HepG2 (cell line): ENCODE data around the gene ELL. TPM values are rescaled to one million over a fixed set of nuclear protein-coding genes. Genes with fewer than 3 reads are reported as not detected.

Source experiments
- ERF ChIP-seq: IDR thresholded peaks from 2 replicates; pipeline ENCODE4 v1.6.1; 2018; ENCODE audit warnings: missing biosample characterization, missing genetic modification reagents
- JUNB ChIP-seq: sonication (generic); formaldehyde crosslinking; IDR thresholded peaks from 2 replicates; pipeline ENCODE4 v1.8.0; 2022; ENCODE audit warnings: missing genetic modification reagents, mild to moderate bottlenecking, borderline replicate concordance
- MAF1 ChIP-seq: sonication (generic); formaldehyde crosslinking; IDR thresholded peaks from 2 replicates; pipeline ENCODE4 v1.5.0; 2020; ENCODE audit warnings: missing genetic modification reagents, borderline replicate concordance
- POLR2AphosphoS5 ChIP-seq: IDR thresholded peaks from 2 replicates; pipeline ENCODE4 v1.6.1; 2012; ENCODE audit warnings: low read depth, low read length
- XRCC5 ChIP-seq: fragments of 200-400 bp; formaldehyde crosslinking; optimal IDR thresholded peaks from 2 replicates; pipeline ENCODE3; 2017; ENCODE audit warnings: mild to moderate bottlenecking, low read length
- ZBTB2 ChIP-seq: sonication (generic); formaldehyde crosslinking; IDR thresholded peaks from 2 replicates; pipeline ENCODE4 v1.8.0; 2022; ENCODE audit warnings: low read depth, missing genetic modification reagents
- ZFX ChIP-seq: sonication (generic); formaldehyde crosslinking; IDR thresholded peaks from 2 replicates; pipeline ENCODE4 v1.4.0; 2020; ENCODE audit warnings: mild to moderate bottlenecking, low read depth, missing genetic modification reagents, moderate library complexity
- ZIK1 ChIP-seq: sonication (generic); formaldehyde crosslinking; IDR thresholded peaks from 2 replicates; pipeline ENCODE4 v1.5.0; 2020; ENCODE audit warnings: mild to moderate bottlenecking, low read depth, missing genetic modification reagents, borderline replicate concordance
- ZNF143 ChIP-seq: sonication (generic); formaldehyde crosslinking; IDR thresholded peaks from 2 replicates; pipeline ENCODE4 v1.4.0; 2020; ENCODE audit warnings: missing genetic modification reagents
- ZNF687 ChIP-seq: sonication (generic); formaldehyde crosslinking; IDR thresholded peaks from 2 replicates; pipeline ENCODE4 v1.5.1; 2020; ENCODE audit warnings: mild to moderate bottlenecking, missing genetic modification reagents, moderate library complexity
- polyA plus RNA-seq, 8 experiments: library from polyadenylated mRNA; depleted of rRNA in 3 of 8; stranded (reverse) in 7 of 8; unstranded in 1 of 8; fragments of >200 nt; fragmentation: Illumina TruSeq in 4 of 8; extraction: Trizol in 4 of 8; gene quantifications; 2 replicates each; pipeline versions ENCODE4 v1.2.1 to v1.2.3, GENCODE V29; 2011 to 2016; ENCODE audit warnings: low read depth in 4 of 8, missing spikeins in 1 of 8, mixed read lengths in 1 of 8; ENCODE audit not compliant: insufficient read depth in 1 of 8
- total RNA-seq, 5 experiments: library from RNA; depleted of rRNA; stranded (reverse); fragments of >200 nt; fragmentation: Illumina TruSeq; extraction: Trizol; gene quantifications; 2 replicates each; pipeline ENCODE4 v1.2.3, GENCODE V29; 2016; ENCODE audit warnings: low read depth in 1 of 5
- TF ChIP-seq, protein P1 (sequence below): IDR thresholded peaks from 2 replicates; pipeline ENCODE4 v1.4.0; 2020; ENCODE audit warnings: mild to moderate bottlenecking, missing genetic modification reagents
- TF ChIP-seq, protein P2 (sequence below): sonication (generic); formaldehyde crosslinking; conservative IDR thresholded peaks from 2 replicates; pipeline ENCODE4 v1.4.0; 2020; ENCODE audit warnings: mild to moderate bottlenecking, missing genetic modification reagents, moderate library complexity
- TF ChIP-seq, protein P3 (sequence below): sonication (generic); formaldehyde crosslinking; IDR thresholded peaks from 2 replicates; pipeline ENCODE4; 2020; ENCODE audit warnings: missing genetic modification reagents, mild to moderate bottlenecking, borderline replicate concordance

The ELL gene
- total and polyA plus RNA-seq, 2 of the 13 experiments (the other 11 are each of a cell fraction or from before 2014, with no cell fraction given), result 3.7 to 5.4 TPM

GRCh38 chr19:18464646-18465045, 57.2 kb downstream of the ELL start (continued):
- TF ChIP-seq ZBTB2, result no peak
- TF ChIP-seq, protein P1, sequence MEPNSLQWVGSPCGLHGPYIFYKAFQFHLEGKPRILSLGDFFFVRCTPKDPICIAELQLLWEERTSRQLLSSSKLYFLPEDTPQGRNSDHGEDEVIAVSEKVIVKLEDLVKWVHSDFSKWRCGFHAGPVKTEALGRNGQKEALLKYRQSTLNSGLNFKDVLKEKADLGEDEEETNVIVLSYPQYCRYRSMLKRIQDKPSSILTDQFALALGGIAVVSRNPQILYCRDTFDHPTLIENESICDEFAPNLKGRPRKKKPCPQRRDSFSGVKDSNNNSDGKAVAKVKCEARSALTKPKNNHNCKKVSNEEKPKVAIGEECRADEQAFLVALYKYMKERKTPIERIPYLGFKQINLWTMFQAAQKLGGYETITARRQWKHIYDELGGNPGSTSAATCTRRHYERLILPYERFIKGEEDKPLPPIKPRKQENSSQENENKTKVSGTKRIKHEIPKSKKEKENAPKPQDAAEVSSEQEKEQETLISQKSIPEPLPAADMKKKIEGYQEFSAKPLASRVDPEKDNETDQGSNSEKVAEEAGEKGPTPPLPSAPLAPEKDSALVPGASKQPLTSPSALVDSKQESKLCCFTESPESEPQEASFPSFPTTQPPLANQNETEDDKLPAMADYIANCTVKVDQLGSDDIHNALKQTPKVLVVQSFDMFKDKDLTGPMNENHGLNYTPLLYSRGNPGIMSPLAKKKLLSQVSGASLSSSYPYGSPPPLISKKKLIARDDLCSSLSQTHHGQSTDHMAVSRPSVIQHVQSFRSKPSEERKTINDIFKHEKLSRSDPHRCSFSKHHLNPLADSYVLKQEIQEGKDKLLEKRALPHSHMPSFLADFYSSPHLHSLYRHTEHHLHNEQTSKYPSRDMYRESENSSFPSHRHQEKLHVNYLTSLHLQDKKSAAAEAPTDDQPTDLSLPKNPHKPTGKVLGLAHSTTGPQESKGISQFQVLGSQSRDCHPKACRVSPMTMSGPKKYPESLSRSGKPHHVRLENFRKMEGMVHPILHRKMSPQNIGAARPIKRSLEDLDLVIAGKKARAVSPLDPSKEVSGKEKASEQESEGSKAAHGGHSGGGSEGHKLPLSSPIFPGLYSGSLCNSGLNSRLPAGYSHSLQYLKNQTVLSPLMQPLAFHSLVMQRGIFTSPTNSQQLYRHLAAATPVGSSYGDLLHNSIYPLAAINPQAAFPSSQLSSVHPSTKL, result 0 out of 2 replicates have a peak, but pooled peaks have one; percentile 15
- peak; percentile 80 for TF ChIP-seq ZNF687 (CRISPR knock-in tag)
- TF ChIP-seq ZNF143 (CRISPR knock-in tag), result 0 out of 2 replicates have a peak, but pooled peaks have one; percentile 39
- TF ChIP-seq, protein P2, sequence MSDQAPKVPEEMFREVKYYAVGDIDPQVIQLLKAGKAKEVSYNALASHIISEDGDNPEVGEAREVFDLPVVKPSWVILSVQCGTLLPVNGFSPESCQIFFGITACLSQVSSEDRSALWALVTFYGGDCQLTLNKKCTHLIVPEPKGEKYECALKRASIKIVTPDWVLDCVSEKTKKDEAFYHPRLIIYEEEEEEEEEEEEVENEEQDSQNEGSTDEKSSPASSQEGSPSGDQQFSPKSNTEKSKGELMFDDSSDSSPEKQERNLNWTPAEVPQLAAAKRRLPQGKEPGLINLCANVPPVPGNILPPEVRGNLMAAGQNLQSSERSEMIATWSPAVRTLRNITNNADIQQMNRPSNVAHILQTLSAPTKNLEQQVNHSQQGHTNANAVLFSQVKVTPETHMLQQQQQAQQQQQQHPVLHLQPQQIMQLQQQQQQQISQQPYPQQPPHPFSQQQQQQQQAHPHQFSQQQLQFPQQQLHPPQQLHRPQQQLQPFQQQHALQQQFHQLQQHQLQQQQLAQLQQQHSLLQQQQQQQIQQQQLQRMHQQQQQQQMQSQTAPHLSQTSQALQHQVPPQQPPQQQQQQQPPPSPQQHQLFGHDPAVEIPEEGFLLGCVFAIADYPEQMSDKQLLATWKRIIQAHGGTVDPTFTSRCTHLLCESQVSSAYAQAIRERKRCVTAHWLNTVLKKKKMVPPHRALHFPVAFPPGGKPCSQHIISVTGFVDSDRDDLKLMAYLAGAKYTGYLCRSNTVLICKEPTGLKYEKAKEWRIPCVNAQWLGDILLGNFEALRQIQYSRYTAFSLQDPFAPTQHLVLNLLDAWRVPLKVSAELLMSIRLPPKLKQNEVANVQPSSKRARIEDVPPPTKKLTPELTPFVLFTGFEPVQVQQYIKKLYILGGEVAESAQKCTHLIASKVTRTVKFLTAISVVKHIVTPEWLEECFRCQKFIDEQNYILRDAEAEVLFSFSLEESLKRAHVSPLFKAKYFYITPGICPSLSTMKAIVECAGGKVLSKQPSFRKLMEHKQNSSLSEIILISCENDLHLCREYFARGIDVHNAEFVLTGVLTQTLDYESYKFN (CRISPR knock-in tag), result peak; percentile 31; the same call in 1 of the 2 replicates
- TF ChIP-seq ERF (CRISPR knock-in tag), result peak; percentile 31; the same call in 1 of the 2 replicates
- TF ChIP-seq ZFX (CRISPR knock-in tag), result peak; percentile 72
- no peak for TF ChIP-seq ZIK1 (CRISPR knock-in tag)
- peak; percentile 20 for TF ChIP-seq XRCC5
- TF ChIP-seq JUNB (CRISPR knock-in tag), result no peak
- TF ChIP-seq POLR2AphosphoS5, result no peak
- no peak for TF ChIP-seq MAF1
- TF ChIP-seq, protein P3, sequence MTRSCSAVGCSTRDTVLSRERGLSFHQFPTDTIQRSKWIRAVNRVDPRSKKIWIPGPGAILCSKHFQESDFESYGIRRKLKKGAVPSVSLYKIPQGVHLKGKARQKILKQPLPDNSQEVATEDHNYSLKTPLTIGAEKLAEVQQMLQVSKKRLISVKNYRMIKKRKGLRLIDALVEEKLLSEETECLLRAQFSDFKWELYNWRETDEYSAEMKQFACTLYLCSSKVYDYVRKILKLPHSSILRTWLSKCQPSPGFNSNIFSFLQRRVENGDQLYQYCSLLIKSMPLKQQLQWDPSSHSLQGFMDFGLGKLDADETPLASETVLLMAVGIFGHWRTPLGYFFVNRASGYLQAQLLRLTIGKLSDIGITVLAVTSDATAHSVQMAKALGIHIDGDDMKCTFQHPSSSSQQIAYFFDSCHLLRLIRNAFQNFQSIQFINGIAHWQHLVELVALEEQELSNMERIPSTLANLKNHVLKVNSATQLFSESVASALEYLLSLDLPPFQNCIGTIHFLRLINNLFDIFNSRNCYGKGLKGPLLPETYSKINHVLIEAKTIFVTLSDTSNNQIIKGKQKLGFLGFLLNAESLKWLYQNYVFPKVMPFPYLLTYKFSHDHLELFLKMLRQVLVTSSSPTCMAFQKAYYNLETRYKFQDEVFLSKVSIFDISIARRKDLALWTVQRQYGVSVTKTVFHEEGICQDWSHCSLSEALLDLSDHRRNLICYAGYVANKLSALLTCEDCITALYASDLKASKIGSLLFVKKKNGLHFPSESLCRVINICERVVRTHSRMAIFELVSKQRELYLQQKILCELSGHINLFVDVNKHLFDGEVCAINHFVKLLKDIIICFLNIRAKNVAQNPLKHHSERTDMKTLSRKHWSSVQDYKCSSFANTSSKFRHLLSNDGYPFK (CRISPR knock-in tag), result peak; percentile 18; the same call in 1 of the 2 replicates
